ENCODE data around the gene RPS17. TPM values are rescaled to one million over a fixed set of nuclear protein-coding genes. Genes with fewer than 3 reads are reported as not detected.

Gene RPS17
- total RNA-seq, 1 donor from 2014 or later, result 874 TPM

- TF ChIP-seq, protein P1, sequence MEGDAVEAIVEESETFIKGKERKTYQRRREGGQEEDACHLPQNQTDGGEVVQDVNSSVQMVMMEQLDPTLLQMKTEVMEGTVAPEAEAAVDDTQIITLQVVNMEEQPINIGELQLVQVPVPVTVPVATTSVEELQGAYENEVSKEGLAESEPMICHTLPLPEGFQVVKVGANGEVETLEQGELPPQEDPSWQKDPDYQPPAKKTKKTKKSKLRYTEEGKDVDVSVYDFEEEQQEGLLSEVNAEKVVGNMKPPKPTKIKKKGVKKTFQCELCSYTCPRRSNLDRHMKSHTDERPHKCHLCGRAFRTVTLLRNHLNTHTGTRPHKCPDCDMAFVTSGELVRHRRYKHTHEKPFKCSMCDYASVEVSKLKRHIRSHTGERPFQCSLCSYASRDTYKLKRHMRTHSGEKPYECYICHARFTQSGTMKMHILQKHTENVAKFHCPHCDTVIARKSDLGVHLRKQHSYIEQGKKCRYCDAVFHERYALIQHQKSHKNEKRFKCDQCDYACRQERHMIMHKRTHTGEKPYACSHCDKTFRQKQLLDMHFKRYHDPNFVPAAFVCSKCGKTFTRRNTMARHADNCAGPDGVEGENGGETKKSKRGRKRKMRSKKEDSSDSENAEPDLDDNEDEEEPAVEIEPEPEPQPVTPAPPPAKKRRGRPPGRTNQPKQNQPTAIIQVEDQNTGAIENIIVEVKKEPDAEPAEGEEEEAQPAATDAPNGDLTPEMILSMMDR (IDR thresholded peaks at IDR 0.05; ENCODE audit: partially characterized antibody, unreplicated experiment), result no peak
- H3K27me3 Mint-ChIP-seq (ENCODE audit: unreplicated experiment), result peaks cover 3% of the 10 kb centered on the region
- no peaks in the 10 kb centered on the region for H3K36me3 Mint-ChIP-seq (ENCODE audit: unreplicated experiment)
- H3K4me1 Mint-ChIP-seq (ENCODE audit: low read depth, unreplicated experiment), result peaks cover 15% of the 10 kb centered on the region
- peaks cover 4% of the 10 kb centered on the region for H3K9me3 Mint-ChIP-seq (ENCODE audit: unreplicated experiment)
- H3K4me3 Mint-ChIP-seq (ENCODE audit: unreplicated experiment), result no peak overlapping the region
- DNase-seq, result no peak
- H3K27ac Mint-ChIP-seq (ENCODE audit: unreplicated experiment), result no peak overlapping the region
These were observed 9.0 kb upstream of the RPS17 start for GRCh38 chr15:82549199-82549665.

DNA sequence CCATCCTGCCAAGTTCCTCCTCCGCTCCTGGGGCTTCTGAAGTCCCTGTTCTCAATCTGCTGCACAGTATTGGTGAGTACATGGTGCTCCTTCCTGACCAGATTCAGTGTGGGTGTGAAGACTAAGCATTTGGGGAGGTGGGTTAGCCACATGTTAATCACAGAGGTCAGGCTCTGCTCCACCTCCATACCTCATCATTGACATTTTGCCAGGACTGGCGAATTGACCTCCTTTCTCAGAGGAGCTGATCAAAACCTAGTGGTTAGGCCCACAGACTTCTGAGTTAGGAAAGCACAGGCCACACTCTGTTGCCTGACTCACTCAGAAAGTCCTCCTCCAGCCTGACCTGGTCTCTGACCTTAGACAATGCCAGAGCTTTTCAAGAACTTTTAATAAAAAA, 8.4 kb upstream of the RPS17 start:
- no peak for DNase-seq
- H3K27ac Mint-ChIP-seq (ENCODE audit: unreplicated experiment), result no peak overlapping the region
- H3K27me3 Mint-ChIP-seq (ENCODE audit: unreplicated experiment), result peaks cover 3% of the 10 kb centered on the region
- TF ChIP-seq, protein P1 (IDR thresholded peaks at IDR 0.05; ENCODE audit: partially characterized antibody, unreplicated experiment), result no peak
- H3K9me3 Mint-ChIP-seq (ENCODE audit: unreplicated experiment), result peaks cover 4% of the 10 kb centered on the region
- H3K4me3 Mint-ChIP-seq (ENCODE audit: unreplicated experiment), result no peak overlapping the region
- peaks cover 13% of the 10 kb centered on the region for H3K4me1 Mint-ChIP-seq (ENCODE audit: low read depth, unreplicated experiment)
- no peaks in the 10 kb centered on the region for H3K36me3 Mint-ChIP-seq (ENCODE audit: unreplicated experiment)

DNA sequence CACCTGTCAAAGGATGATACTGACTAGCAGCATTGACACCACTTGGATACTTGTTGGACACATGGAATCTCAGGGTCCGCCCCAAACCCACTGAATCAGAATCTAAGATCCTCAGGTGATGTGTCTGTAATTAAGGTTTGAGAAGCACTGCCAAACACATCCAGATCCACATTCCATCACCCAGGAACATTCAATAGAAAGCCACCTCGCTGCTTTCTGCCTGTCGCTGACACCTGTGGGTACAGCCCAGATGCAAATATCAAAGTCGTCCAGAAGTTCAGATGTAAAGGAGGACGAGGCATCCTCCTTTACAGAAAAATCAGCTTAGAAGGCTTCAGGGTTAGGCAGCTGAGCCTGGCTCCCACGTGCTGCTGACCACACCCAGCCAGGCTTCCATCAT, 5.2 kb upstream of the RPS17 start:
- H3K4me1 Mint-ChIP-seq (ENCODE audit: low read depth, unreplicated experiment), result peaks cover 2% of the 10 kb centered on the region
- TF ChIP-seq, protein P1 (IDR thresholded peaks at IDR 0.05; ENCODE audit: partially characterized antibody, unreplicated experiment), result no peak
- H3K27me3 Mint-ChIP-seq (ENCODE audit: unreplicated experiment), result peaks cover 5% of the 10 kb centered on the region
- H3K9me3 Mint-ChIP-seq (ENCODE audit: unreplicated experiment), result peaks cover 8% of the 10 kb centered on the region
- DNase-seq, result no peak
- no peak overlapping the region for H3K4me3 Mint-ChIP-seq (ENCODE audit: unreplicated experiment)
- no peak overlapping the region for H3K27ac Mint-ChIP-seq (ENCODE audit: unreplicated experiment)
- H3K36me3 Mint-ChIP-seq (ENCODE audit: unreplicated experiment), result no peaks in the 10 kb centered on the region

GRCh38 chr15:82545002-82545401, 4.7 kb upstream of the RPS17 start:
- Mint-ChIP-seq H3K4me1 (ENCODE audit: low read depth, unreplicated experiment) (peaks cover 2% of the 10 kb centered on the region), H3K27me3 (ENCODE audit: unreplicated experiment) (peaks cover 5% of the 10 kb centered on the region), H3K4me3 (ENCODE audit: unreplicated experiment) (no peak overlapping the region), H3K36me3 (ENCODE audit: unreplicated experiment) (no peaks in the 10 kb centered on the region), H3K9me3 (ENCODE audit: unreplicated experiment) (peaks cover 8% of the 10 kb centered on the region), H3K27ac (ENCODE audit: unreplicated experiment) (no peak overlapping the region)
- DNase-seq, result no peak
- TF ChIP-seq, protein P1 (IDR thresholded peaks at IDR 0.05; ENCODE audit: partially characterized antibody, unreplicated experiment), result no peak

GRCh38 chr15:82544431-82544830, 4.2 kb upstream of the RPS17 start:
- DNase-seq, result no peak
- H3K4me3 Mint-ChIP-seq (ENCODE audit: unreplicated experiment), result no peak overlapping the region
- H3K27ac Mint-ChIP-seq (ENCODE audit: unreplicated experiment), result no peak overlapping the region
- peaks cover 2% of the 10 kb centered on the region for H3K4me1 Mint-ChIP-seq (ENCODE audit: low read depth, unreplicated experiment)
- H3K36me3 Mint-ChIP-seq (ENCODE audit: unreplicated experiment), result no peaks in the 10 kb centered on the region
- peaks cover 8% of the 10 kb centered on the region for H3K9me3 Mint-ChIP-seq (ENCODE audit: unreplicated experiment)
- peaks cover 5% of the 10 kb centered on the region for H3K27me3 Mint-ChIP-seq (ENCODE audit: unreplicated experiment)
- TF ChIP-seq, protein P1 (IDR thresholded peaks at IDR 0.05; ENCODE audit: partially characterized antibody, unreplicated experiment), result no peak
